Loucy (cell line): ENCODE results near the gene PPFIBP2.

Experiments
- H2AFZ ChIP-seq: fragments of 200-600 bp; sonication (generic); 2 replicates; pipeline ENCODE4 v1.6.0; 2016; ENCODE audit warnings: antibody characterized with exemption, mild to moderate bottlenecking, low read length, moderate library complexity
- H3F3A ChIP-seq: fragments of 200-600 bp; 2 replicates; pipeline ENCODE4 v1.6.0; 2016; ENCODE audit warnings: antibody characterized with exemption, low read depth, mild to moderate bottlenecking
- H3K27me3 ChIP-seq: fragments of 200-600 bp; sonication (generic); 2 replicates; pipeline ENCODE4 v1.6.1; 2014; ENCODE audit warnings: low read length, mild to moderate bottlenecking; ENCODE audit not compliant: insufficient read depth, poor library complexity, severe bottlenecking
- H3K36me3 ChIP-seq: fragments of 200-600 bp; sonication (generic); 2 replicates; pipeline ENCODE4 v1.6.1; 2016; ENCODE audit warnings: low read length; ENCODE audit not compliant: insufficient read depth
- H3K4me1 ChIP-seq: fragments of 200-600 bp; sonication (generic); 2 replicates; pipeline ENCODE4 v1.5.1; 2014; ENCODE audit warnings: low read length, mild to moderate bottlenecking; ENCODE audit not compliant: insufficient read depth, poor library complexity, severe bottlenecking
- H3K4me2 ChIP-seq: fragments of 200-600 bp; sonication (generic); 2 replicates; pipeline ENCODE4 v1.6.0; 2014; ENCODE audit warnings: antibody characterized with exemption, low read length, low read depth, mild to moderate bottlenecking; ENCODE audit not compliant: poor library complexity, severe bottlenecking
- H3K4me3 ChIP-seq: fragments of 200-600 bp; sonication (generic); 2 replicates; pipeline ENCODE4 v1.5.1; 2014; ENCODE audit warnings: low read length, mild to moderate bottlenecking, mixed read lengths; ENCODE audit not compliant: poor library complexity, severe bottlenecking
- H3K79me2 ChIP-seq: fragments of 200-600 bp; sonication (generic); 2 replicates; pipeline ENCODE4 v1.6.1; 2014; ENCODE audit warnings: low read length; ENCODE audit not compliant: insufficient read depth
- H3K9ac ChIP-seq: fragments of 200-600 bp; sonication (generic); 2 replicates; pipeline ENCODE4 v1.6.0; 2014; ENCODE audit warnings: mild to moderate bottlenecking, low read depth, low read length, moderate library complexity; ENCODE audit not compliant: poor library complexity, severe bottlenecking
- H3K9me2 ChIP-seq: fragments of 200-600 bp; sonication (generic); replicated peaks from 2 replicates; pipeline ENCODE4 v1.6.1; 2016; ENCODE audit warnings: low read depth, low read length, mixed read lengths
- H3K9me3 ChIP-seq: fragments of 200-600 bp; sonication (generic); 2 replicates; pipeline ENCODE4 v1.6.1; 2014; ENCODE audit warnings: mild to moderate bottlenecking, antibody characterized with exemption, low read length, low read depth; ENCODE audit not compliant: insufficient read depth
- H4K20me1 ChIP-seq: fragments of 200-600 bp; sonication (generic); 2 replicates; pipeline ENCODE4 v1.6.0; 2014; ENCODE audit warnings: antibody characterized with exemption, low read length, mild to moderate bottlenecking; ENCODE audit not compliant: insufficient read depth, poor library complexity, severe bottlenecking
- EZH2phosphoT487 ChIP-seq: fragments of 200-600 bp; IDR thresholded peaks from 2 replicates; pipeline ENCODE4 v1.6.1; 2018; ENCODE audit warnings: antibody characterized with exemption, mild to moderate bottlenecking, moderate library complexity, borderline replicate concordance
- TF ChIP-seq, protein P1 (sequence below): fragments of 200-600 bp; sonication (generic); conservative IDR thresholded peaks from 2 replicates; pipeline ENCODE4 v1.5.1; 2014; ENCODE audit warnings: mild to moderate bottlenecking, antibody characterized with exemption, low read length

The PPFIBP2 gene

DNA sequence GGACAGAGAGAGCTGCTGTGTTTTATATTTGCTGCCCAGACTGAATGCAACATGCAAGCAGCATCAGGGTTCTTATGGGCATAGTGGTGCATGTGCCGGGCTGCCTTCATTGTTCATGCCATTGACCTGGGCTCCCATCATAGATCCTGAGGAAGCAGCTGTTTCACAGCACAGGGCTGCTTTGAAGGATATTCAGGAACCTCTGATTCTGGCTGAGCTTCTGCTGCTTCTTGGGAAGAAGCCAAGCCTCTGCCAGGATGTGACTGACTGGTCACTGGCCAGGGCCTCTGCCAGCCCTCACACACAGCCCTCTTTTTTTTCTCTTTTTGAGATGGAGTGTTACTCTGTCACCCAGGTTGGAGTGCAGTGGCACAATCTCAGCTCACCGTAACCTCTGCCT lies 116.2 kb downstream of the PPFIBP2 start:
- Histone ChIP-seq H3K36me3 (no peaks in the 10 kb centered on the region), H3K4me3 (no peak overlapping the region), H3K9ac (no peak overlapping the region), H4K20me1 (no peaks in the 10 kb centered on the region), H3F3A (no peaks in the 10 kb centered on the region), H3K79me2 (no peaks in the 10 kb centered on the region), H3K9me3 (no peaks in the 10 kb centered on the region), H2AFZ (no peak overlapping the region), H3K4me1 (no peaks in the 10 kb centered on the region), H3K4me2 (no peak overlapping the region), H3K9me2 (no peaks in the 10 kb centered on the region), H3K27me3 (no peaks in the 10 kb centered on the region)
- TF ChIP-seq, protein P1, sequence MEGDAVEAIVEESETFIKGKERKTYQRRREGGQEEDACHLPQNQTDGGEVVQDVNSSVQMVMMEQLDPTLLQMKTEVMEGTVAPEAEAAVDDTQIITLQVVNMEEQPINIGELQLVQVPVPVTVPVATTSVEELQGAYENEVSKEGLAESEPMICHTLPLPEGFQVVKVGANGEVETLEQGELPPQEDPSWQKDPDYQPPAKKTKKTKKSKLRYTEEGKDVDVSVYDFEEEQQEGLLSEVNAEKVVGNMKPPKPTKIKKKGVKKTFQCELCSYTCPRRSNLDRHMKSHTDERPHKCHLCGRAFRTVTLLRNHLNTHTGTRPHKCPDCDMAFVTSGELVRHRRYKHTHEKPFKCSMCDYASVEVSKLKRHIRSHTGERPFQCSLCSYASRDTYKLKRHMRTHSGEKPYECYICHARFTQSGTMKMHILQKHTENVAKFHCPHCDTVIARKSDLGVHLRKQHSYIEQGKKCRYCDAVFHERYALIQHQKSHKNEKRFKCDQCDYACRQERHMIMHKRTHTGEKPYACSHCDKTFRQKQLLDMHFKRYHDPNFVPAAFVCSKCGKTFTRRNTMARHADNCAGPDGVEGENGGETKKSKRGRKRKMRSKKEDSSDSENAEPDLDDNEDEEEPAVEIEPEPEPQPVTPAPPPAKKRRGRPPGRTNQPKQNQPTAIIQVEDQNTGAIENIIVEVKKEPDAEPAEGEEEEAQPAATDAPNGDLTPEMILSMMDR: no peak
- TF ChIP-seq EZH2phosphoT487: no peak

DNA sequence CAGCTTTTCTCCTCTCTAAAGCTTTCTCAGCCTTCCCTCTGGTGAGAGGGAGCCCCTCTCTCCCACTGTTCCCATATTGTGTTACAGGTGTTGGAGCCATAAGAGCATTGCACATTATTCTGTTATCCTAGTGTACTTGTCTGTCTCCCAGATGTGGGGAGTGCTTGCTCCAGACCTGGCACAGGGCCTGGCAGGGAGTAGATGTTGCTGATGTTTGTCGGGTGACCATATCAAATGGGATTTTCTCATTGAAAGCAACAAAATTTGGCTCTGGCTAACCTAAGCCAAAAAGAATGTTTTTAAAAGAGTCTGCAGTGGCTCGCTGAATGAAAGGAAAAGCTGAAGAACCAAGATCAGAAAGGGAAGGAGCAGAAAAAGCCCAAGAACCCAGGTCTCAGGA lies 118.4 kb downstream of the PPFIBP2 start:
- Histone ChIP-seq H3K9me2 (no peaks in the 10 kb centered on the region), H3K9ac (no peak overlapping the region), H3K4me1 (no peaks in the 10 kb centered on the region), H3K79me2 (no peaks in the 10 kb centered on the region), H2AFZ (no peak overlapping the region), H4K20me1 (no peaks in the 10 kb centered on the region), H3K36me3 (no peaks in the 10 kb centered on the region), H3K4me2 (no peak overlapping the region), H3K9me3 (no peaks in the 10 kb centered on the region), H3F3A (no peaks in the 10 kb centered on the region), H3K27me3 (peaks cover 4% of the 10 kb centered on the region), H3K4me3 (no peak overlapping the region)
- TF ChIP-seq, protein P1: no peak
- TF ChIP-seq EZH2phosphoT487: no peak

DNA sequence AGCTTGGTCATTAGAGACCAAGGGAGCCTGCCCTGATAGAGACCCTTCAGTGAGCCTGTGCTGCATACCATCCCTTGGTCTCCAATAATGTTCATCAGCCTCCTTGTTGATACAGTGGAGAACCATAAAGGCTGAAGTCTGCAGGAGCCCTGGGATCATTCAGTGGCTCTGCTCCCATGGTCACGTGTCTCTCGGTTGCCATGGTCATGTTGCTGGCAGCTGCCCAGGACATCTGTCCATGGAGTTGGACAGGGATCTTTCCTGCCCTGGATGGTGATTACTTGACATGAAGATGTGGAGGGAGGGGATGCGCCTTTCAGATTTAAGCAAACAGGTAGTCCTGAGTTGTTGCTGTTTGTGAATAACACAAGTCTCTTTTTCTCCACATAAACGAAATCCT lies 121.3 kb downstream of the PPFIBP2 start:
- Histone ChIP-seq H2AFZ (no peak overlapping the region), H3K4me3 (no peak overlapping the region), H3K9ac (no peak overlapping the region), H3K36me3 (no peaks in the 10 kb centered on the region), H3K9me3 (no peaks in the 10 kb centered on the region), H4K20me1 (no peaks in the 10 kb centered on the region), H3K9me2 (no peaks in the 10 kb centered on the region), H3K27me3 (peaks cover 4% of the 10 kb centered on the region), H3F3A (no peaks in the 10 kb centered on the region), H3K4me1 (no peaks in the 10 kb centered on the region), H3K4me2 (no peak overlapping the region), H3K79me2 (no peaks in the 10 kb centered on the region)
- no peak for TF ChIP-seq EZH2phosphoT487
- TF ChIP-seq, protein P1: no peak
